ENCODE data around the gene CNFN.
A peak's percentile ranks its signal among the peaks of the same experiment; 100 is the strongest.

Gene CNFN

DNA sequence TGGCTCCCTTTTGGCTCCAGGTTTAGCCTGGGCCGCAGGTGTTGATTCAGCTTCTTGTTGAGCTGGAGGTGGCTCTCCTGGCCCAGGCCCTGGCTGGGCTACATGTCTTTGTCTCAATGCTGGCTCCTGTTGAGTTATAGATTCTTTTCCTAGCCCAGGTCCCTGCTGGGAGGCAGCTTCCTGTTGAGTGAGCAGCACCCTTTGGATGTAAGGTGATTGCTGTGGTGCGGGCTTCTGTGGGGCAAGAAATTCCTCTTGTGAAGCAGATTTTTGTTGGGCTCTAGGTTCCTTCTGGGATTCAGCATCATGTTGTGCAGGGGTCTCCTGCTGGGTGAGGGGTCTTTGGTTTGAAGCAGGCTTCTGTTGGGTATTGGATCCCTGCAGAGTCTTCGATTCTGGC, 36.5 kb upstream of the CNFN start:
- DNase-seq (ENCODE audit: low spot score), result no peak
- TF ChIP-seq, protein P1, sequence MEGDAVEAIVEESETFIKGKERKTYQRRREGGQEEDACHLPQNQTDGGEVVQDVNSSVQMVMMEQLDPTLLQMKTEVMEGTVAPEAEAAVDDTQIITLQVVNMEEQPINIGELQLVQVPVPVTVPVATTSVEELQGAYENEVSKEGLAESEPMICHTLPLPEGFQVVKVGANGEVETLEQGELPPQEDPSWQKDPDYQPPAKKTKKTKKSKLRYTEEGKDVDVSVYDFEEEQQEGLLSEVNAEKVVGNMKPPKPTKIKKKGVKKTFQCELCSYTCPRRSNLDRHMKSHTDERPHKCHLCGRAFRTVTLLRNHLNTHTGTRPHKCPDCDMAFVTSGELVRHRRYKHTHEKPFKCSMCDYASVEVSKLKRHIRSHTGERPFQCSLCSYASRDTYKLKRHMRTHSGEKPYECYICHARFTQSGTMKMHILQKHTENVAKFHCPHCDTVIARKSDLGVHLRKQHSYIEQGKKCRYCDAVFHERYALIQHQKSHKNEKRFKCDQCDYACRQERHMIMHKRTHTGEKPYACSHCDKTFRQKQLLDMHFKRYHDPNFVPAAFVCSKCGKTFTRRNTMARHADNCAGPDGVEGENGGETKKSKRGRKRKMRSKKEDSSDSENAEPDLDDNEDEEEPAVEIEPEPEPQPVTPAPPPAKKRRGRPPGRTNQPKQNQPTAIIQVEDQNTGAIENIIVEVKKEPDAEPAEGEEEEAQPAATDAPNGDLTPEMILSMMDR (IDR thresholded peaks at IDR 0.05; ENCODE audit: extremely low read depth, missing control alignments), result no peak

DNA sequence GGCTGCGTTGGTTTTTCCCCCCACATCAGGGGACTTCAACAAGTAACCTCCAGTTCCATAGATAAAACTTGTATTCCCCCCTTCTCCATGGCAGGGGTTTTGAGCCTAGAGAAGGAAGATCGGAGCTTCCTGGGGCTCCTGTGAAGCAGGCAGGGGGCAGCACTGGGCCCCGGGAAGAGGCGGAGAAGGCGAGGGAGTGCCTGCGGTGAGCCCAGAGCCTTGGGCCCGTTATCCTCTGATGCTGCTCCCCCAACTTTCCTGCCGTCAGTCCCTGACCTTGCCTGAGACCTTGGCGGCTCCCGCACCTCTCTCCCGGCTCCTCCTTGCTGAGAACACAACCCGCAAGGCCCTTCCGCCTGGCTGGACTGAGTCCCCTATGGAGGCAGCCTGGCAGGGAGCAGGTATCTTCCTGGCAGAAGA, 34.6 kb upstream of the CNFN start:
- DNase-seq (ENCODE audit: low spot score), result no peak
- TF ChIP-seq, protein P1 (IDR thresholded peaks at IDR 0.05; ENCODE audit: extremely low read depth, missing control alignments), result no peak

DNA sequence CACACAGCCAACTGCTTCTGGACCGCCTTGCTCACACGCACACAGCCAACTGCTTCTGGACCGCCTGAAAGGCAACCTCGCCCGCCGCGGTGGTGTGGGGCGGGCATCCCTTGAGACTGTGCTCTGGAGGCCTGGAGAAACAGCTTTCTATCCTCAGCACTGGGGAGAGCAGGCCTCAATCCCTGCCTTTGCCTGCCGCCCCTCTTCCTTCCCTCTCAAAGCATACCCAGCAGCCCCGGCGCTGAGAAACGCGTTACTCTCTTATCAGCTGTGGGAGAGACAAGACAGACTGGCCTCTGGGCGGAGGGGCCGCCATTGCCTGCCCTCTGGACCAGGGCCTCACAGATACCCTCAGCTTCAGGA, 34.2 kb upstream of the CNFN start:
- TF ChIP-seq, protein P1 (IDR thresholded peaks at IDR 0.05; ENCODE audit: extremely low read depth, missing control alignments), result no peak

DNA sequence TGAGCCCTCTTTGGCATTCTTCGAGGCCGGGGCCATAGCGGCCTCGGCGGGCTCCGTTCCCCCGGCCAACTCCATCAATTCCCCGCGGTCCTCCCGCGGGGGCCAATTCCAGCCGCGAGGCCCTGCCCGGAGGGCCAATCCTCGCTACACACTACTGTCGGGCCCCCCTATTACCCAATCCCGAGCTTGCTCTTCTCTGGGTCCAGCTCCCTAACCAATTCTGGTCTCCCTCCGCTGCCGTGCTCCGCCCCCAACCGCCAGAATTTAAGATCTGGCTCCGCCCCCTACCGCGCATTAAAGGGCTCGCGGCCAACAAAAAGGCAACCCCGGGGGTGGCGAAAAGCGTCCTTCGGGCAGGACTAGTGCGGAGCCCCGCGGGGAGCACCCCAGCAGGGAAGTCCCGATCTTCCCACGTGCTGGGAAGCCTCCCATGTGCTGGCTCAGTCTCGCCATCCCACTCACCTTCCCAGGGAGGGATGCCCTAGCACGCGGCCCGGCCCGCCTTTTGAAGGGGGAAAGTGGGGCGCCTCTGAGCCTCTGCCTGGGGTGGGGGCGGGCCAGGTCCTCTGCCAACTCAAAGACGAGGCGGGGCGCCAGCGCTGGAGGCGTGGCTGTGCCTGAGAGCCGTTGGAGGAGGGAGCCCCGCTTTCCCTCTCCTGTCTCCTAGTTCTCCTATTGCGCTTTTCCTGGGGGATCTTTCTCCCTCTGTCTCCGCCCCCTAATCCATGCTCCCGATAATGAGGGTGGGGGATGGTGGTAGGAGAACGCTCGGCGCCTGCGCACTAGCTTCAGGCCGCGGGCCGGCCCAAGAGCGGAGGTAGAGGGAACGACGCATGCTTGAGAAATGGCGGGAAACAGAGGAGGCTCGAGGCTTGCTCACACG, 33.6 kb upstream of the CNFN start:
- DNase-seq (ENCODE audit: low spot score), result peak; percentile 95
- TF ChIP-seq, protein P1 (IDR thresholded peaks at IDR 0.05; ENCODE audit: extremely low read depth, missing control alignments), result no peak

More for the DNA sequence above, 34.2 kb upstream of the CNFN start:
- no peak for DNase-seq (ENCODE audit: low spot score)

DNA sequence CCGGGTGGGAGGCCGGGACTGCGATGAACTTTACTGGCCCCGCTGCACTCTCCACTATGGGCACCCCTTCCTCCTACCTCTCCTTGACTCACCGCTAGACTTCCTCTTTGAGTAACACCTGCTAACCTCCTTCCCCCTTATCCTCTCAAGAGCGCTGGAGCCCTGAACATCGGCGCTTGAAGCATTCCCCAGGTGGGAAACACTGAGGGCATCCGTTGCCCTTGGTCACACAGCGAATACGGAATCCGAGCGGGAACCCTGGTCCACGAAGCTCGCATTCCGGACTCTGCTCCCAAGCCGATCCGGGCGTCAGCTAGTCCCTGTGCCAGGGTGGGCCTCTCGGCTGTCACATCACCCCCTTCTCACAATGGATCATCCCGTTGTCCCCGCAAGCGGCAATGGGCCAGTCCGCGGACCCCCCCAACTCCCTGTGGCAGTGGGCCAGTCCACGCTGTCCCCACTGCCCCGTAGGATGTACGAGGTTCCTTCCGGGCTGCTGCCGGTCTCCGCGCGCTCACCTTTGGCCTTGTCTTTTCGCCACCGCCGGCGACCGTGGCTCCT, 32.9 kb upstream of the CNFN start:
- peak; percentile 61 for DNase-seq (ENCODE audit: low spot score)
- TF ChIP-seq, protein P1 (IDR thresholded peaks at IDR 0.05; ENCODE audit: extremely low read depth, missing control alignments), result no peak

DNA sequence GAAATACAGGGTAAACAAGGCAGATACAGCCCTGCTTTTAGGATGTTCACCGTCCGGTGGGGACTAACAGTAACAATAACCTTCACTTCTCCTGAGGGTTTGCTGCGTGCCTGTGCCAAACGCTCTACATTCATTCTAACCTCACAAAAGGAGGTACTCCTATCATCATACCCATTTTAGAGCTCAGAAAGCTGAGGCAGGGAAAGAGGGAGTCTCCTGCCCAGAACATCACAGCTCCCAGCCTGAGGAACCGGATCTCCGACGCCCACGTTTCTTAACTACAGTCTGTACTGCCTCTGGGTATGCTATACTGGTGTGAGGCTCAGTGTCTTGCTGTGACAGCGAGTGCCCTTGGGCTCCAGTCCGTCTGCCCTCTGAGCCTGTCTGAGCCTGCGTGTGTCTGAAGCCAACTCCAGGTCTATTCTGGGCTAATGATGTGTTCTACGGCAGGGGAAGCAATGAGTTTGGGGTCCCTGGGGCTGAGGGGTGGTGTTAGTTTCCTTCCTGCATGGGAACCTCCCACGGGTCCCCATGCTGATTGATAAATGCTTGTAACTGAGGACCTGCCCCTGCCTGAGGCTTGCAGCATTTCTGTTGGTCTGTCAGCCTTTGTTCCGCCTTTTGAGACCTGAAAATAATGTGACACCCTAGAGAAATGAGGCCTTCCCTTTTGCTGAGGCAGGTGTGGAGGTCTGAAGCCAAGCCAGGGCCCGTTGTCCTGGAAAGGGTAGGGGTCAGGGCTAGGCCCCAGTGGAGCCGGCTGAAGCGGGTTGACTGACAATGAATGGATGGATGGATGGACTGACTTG, 32.2 kb upstream of the CNFN start:
- TF ChIP-seq, protein P1 (IDR thresholded peaks at IDR 0.05; ENCODE audit: extremely low read depth, missing control alignments), result no peak
- peak; percentile 46 for DNase-seq (ENCODE audit: low spot score)

Measured in GM20000 (cell line).